ENCODE data around the gene OR1F1. TPM values are rescaled to one million over a fixed set of nuclear protein-coding genes. Genes with fewer than 3 reads are reported as not detected.

The OR1F1 gene
- total RNA-seq, 1 donor from 2014 or later = not detected

DNA sequence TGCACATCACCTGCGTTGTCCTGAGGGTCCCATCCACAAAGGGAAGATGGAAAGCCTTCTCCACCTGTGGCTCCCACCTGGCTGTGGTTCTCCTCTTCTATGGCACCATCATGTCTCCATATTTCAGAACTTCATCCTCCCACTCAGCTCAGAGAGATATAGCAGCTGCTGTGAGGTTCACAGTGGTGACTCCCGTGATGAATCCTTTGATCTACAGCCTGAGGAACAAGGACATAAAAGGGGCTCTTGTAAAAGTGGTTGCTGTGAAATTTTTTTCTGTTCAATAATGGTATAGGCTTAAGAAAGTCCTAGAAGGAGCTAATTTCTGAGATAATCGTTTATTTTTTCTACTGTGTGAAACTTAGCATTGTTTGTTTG, 28.2 kb downstream of the OR1F1 start:
- no peak for DNase-seq (ENCODE audit: low spot score in 2 of 2)
- Histone ChIP-seq H3K27me3 (no peaks in the 10 kb centered on the region), H3K4me1 (no peaks in the 10 kb centered on the region), H3K36me3 (no peaks in the 10 kb centered on the region), H3K27ac (no peak overlapping the region), H3K9me3 (peaks cover 3 to 18% of the 10 kb centered on the region in 2 donors), H3K4me3 (no peak overlapping the region)
- TF ChIP-seq, protein P1, sequence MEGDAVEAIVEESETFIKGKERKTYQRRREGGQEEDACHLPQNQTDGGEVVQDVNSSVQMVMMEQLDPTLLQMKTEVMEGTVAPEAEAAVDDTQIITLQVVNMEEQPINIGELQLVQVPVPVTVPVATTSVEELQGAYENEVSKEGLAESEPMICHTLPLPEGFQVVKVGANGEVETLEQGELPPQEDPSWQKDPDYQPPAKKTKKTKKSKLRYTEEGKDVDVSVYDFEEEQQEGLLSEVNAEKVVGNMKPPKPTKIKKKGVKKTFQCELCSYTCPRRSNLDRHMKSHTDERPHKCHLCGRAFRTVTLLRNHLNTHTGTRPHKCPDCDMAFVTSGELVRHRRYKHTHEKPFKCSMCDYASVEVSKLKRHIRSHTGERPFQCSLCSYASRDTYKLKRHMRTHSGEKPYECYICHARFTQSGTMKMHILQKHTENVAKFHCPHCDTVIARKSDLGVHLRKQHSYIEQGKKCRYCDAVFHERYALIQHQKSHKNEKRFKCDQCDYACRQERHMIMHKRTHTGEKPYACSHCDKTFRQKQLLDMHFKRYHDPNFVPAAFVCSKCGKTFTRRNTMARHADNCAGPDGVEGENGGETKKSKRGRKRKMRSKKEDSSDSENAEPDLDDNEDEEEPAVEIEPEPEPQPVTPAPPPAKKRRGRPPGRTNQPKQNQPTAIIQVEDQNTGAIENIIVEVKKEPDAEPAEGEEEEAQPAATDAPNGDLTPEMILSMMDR (IDR thresholded peaks at IDR 0.05) = no peak
- intact Hi-C loops (cut with DNase I) = no loop called here

DNA sequence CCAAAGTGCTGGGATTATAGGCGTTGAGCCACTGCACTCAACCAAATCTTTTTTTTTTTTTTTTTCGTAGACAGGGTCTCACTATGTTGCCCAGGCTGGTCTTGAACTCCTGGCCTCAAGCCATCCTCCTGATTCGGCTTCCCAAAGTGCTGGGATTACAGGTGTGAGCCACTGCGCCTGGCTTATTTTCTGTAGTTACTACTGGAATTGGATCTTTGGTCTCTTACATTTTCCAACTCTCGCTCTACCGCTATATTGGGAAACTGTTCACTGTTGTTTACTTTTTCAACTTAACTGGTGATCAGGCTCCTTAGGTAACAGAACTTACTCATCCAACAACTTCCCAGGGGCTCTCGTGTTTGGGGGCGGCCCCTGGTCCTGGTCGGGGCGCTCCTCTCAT, 32.8 kb downstream of the OR1F1 start:
- no peaks in the 10 kb centered on the region for H3K4me1 ChIP-seq
- H3K9me3 ChIP-seq = peaks cover 44 to 64% of the 10 kb centered on the region in 2 donors
- TF ChIP-seq, protein P1 (IDR thresholded peaks at IDR 0.05) = no peak
- intact Hi-C loops (cut with DNase I) = no loop called here
- H3K27ac ChIP-seq = no peak overlapping the region
- H3K36me3 ChIP-seq = peaks cover 30 to 34% of the 10 kb centered on the region in 2 donors
- H3K27me3 ChIP-seq = no peaks in the 10 kb centered on the region
- H3K4me3 ChIP-seq = no peak overlapping the region
- DNase-seq (ENCODE audit: low spot score in 2 of 2) = no peak

DNA sequence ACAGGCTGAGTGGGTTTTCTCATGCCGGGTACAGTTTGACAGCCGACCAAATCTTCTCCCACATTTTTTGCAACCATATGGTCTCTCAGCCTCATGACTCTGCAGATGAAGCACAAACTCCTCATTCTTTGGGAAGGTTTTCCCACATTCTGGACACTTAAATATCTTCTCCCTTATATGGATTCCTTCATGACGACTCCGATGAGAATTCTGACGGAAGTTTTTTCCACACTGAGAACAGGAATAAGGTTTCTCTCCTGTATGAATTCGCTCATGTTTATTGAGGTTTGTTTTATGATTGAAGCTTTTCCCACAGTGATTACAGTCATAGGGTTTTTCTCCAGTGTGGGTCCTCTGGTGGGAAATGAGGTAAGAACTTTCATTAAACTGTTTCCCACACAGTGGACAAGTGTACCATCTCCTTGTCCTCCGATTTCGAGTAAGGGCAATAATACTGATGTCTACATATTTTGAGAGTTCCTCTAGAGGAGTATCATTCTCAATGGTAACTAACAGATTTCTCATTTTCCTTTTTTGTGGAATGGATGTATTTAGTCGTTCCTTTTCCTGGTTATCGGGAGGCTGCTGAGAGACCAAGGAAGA, 36.0 kb downstream of the OR1F1 start:
- no peaks in the 10 kb centered on the region for H3K4me1 ChIP-seq
- H3K27me3 ChIP-seq = no peaks in the 10 kb centered on the region
- no peak for DNase-seq (ENCODE audit: low spot score in 2 of 2)
- peaks cover 47 to 64% of the 10 kb centered on the region in 2 donors for H3K36me3 ChIP-seq
- peaks cover 64 to 92% of the 10 kb centered on the region in 2 donors for H3K9me3 ChIP-seq
- no peak overlapping the region for H3K4me3 ChIP-seq
- TF ChIP-seq, protein P1 (IDR thresholded peaks at IDR 0.05) = no peak
- no peak overlapping the region for H3K27ac ChIP-seq
- intact Hi-C loops (cut with DNase I) = no loop called here

DNA sequence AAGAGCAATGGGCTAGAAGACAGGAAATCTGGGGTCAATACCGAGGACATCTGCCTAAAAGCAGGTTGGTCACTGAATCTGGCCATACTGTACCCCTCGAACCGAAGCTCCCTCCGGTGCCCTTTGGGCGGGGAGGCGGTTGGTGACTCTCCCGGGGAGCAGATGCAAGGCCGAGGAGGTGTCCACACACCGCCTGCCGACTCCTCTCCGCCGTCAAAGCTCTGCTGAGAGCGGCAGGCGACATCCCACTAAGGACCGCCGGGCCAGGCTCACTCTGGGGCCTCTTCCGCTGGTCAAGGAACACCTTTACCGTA, 46.5 kb downstream of the OR1F1 start:
- TF ChIP-seq, protein P1 (IDR thresholded peaks at IDR 0.05) = no peak
- intact Hi-C loops (cut with DNase I) = loop anchor here (2.0 kb wide), 1 partner anchor 70 kb away; the partner anchor contains the start of genes TIGD7 and ZNF75A
- DNase-seq (ENCODE audit: low spot score in 2 of 2) = no peak
- peak overlapping the region; percentile 94 to 97 for H3K27ac ChIP-seq
- peaks cover 0 to 8% of the 10 kb centered on the region in 2 donors for H3K4me1 ChIP-seq
- H3K27me3 ChIP-seq = no peaks in the 10 kb centered on the region
- H3K36me3 ChIP-seq = peaks cover 34 to 37% of the 10 kb centered on the region in 2 donors
- peaks cover 5 to 19% of the 10 kb centered on the region in 2 donors for H3K9me3 ChIP-seq
- H3K4me3 ChIP-seq = peak overlapping the region; percentile 84 to 97

DNA sequence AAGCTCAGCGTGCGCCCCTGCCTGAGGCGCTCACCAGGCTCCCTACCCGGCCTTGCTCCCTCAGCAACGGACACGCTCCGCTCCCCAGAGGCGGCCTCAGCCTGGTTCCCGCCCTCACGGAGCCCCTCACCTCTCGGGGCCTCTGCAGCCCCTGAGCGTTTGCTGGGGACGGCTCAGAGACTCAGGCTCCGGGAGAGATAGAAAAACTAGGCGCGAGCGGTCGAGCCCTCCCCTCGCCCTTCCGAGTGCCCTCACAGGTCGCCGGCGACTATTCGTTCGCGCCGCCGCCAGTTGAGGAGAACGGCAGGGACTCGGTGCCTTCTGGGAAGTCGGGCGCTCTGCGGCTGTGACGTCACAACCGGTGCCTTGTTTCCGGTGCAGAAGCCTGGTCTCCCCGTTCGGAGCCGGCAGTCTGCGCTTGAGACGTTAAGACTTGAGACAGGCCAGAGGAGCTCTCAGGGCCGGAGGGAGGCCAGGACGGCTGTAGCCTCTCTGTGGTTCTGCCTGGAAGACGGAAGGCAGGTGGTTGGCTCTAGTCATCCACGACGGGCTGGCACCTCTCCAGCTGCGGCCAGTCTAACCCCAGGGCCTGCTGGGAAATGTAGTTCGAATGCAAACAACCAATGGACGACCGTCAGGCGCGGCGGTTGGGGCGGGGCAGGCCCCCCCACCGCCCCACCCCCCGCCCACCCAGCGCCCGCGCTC, 47.0 kb downstream of the OR1F1 start, which contains the start of gene ZNF200:
ZNF200 (minus strand) TSS at position 302 of the 705 bp plus-strand sequence. CDS start 1,403 bp downstream, outside the sequence.
- TF ChIP-seq, protein P1 (IDR thresholded peaks at IDR 0.05) = no peak
- H3K4me1 ChIP-seq = peaks cover 0 to 8% of the 10 kb centered on the region in 2 donors
- DNase-seq (ENCODE audit: low spot score in 2 of 2) = peak; percentile 79 to 97
- H3K27ac ChIP-seq = peak within 1 kb of the TSS; percentile 94 to 97
- peaks cover 3 to 14% of the 10 kb centered on the region in 2 donors for H3K9me3 ChIP-seq
- H3K27me3 ChIP-seq = no peaks in the 10 kb centered on the region
- H3K36me3 ChIP-seq = peaks cover 29 to 32% of the 10 kb centered on the region in 2 donors
- intact Hi-C loops (cut with DNase I) = loop anchor here (1.0 to 2.0 kb wide), 4 partner anchors 29 to 166 kb away; partner anchors contain the start of genes TIGD7, ZNF174, ZNF263 and ZNF75A
- H3K4me3 ChIP-seq = peak within 1 kb of the TSS; percentile 84 to 97

Data from ascending aorta (tissue), 2 donors.